HG03064 (cell line): Measurements from ENCODE around the gene LRPAP1.

Experiments used
- ATAC-seq: cut with Tn5 transposase; IDR thresholded peaks from one replicate; pipeline ENCODE4 v1.9.1; 2021; ENCODE audit warnings: low read depth; ENCODE audit not compliant: unreplicated experiment

Gene LRPAP1

GRCh38 chr4:3476341-3476747, 55.9 kb downstream of the LRPAP1 start:
- no peak for ATAC-seq

DNA sequence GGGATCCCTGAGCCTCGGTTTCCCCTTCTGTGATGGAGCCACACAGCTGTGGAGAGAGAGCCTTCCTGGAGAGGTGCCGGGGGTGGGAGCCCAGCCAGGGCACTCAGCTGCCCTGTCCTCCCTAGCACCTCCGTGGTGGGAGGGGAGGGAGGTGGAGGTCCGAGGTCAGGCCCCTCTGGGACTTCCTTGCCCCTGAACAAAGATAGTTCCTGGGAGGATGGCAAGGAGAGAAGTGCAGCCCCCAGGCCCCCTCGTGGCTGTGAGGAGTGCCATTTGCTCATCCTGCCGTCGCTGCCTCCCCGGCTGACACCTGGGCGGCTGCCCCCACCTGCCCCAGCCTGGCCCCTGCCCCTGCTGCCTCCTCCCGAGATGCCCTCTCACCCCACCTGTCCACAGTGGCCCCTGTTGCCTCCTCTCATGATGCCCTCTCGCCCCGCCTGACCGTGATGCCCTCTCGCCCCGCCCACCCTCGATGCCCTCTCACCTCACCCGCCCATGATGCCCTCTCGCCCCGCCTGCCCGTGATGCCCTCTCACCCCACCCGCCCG, 56.4 kb downstream of the LRPAP1 start:
- ATAC-seq, result no peak

GRCh38 chr4:3475041-3475712, 57.0 kb downstream of the LRPAP1 start:
- ATAC-seq, result no peak

GRCh38 chr4:3473996-3474765, 58.0 kb downstream of the LRPAP1 start:
- ATAC-seq, result no peak

- no peak for ATAC-seq
Observed at GRCh38 chr4:3473181-3473950, 58.9 kb downstream of the LRPAP1 start.

- ATAC-seq, result no peak
Observed at GRCh38 chr4:3472411-3473141, 59.6 kb downstream of the LRPAP1 start.

GRCh38 chr4:3471886-3472285, 60.3 kb downstream of the LRPAP1 start:
- no peak for ATAC-seq

GRCh38 chr4:3471098-3471760, 61.0 kb downstream of the LRPAP1 start:
- no peak for ATAC-seq

DNA sequence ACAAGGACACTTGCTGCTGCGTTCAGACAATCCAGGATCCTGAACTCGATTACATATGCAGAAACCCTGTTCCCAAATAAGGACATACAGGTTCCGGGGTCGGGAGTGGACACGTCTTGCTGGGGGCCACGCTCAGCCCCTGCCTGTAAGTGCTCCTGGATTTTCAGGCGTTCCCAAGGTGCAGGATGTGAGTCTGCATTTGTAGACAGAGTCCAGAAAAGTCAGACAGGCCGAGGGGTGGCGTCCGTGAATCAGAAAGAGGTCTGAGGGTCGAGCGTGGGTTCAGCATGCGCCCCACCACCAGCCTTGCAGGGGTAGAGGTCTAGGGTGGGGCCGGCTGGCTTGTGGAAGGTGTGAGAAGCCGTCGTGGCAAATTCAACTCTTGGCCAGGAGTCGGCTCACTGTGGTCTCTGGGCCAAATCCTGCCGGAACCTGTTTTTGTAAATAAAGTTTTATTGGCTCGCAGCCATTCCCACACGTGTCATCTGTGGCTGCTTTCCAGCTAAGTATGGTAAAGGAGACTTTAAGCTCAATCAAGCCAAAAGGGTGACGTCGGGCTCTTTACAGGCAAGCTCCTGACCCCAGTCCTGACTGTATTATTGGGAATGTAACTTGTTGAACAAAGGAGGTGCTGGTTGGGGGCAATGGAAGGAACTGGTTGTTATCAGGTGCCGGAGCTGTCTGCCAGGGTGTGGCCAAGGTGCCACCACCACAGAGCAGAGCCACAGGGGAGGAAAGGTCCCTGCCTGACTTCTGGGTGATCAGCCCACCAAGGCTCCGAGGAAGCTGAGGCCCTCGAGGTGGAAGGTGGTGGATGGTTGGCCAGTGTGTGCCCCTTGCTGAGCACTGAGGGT, 61.8 kb downstream of the LRPAP1 start:
- ATAC-seq, result no peak

DNA sequence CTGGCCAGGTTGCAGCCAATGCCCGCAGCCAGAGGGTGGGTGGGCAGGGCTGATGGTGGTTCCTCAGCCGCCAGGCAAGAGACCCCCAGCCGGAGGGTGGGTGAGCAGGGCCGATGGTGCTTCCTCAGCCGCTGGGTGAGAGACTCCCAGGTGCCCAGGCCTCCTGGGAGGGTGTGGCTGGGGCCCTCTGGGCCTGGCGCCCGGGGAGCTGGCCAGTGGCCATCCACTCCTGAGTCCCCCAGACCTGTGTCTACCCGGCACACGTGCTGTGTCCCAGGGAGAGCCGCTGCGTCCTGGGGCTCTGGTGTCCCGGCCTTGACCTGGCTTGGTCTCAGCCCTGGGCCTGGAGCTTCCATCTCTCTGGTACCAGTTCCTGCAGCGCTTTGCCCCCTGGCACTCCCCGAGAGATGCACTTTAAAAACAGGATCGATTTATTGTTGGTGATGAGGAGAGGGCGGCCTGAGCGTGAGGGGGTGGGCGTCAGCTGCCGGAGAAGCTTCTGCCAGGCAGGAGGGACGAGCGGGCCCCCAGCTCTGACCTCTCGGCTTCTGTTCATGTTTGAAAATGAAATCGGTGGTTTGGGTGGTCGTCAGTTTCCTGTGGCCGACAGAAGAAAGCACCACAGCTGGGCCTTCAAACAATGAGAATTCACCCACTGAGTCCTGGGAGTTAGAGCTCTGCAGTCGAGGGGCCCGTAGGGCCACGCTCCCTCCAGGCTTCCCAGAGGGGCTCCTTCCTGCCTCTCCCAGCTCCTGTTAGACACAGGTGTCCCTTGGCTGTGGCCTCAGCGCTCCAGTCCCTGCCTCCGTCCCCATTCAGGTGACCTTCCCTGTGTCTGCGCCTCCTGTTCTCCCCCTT, 62.6 kb downstream of the LRPAP1 start:
- no peak for ATAC-seq

DNA sequence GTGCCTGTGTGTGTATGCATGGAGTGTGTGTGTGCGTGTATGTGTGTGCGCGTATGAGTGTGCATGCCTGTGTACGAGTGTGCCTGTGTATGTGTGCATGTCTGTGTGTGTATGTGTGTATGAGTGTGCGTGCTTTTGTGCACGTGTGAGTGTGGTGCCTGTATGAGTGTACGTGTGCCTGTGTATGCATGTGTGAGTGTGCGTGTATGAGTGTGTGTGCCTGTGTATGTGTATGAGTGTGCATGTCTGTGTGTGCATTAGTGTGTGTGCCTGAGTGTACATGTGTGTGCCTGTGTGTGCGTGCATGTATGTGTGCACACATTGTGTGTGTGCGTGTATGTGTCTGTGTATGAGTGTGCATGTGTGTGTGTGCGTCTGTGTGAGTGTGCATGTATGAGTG, 63.4 kb downstream of the LRPAP1 start:
- ATAC-seq, result no peak

DNA sequence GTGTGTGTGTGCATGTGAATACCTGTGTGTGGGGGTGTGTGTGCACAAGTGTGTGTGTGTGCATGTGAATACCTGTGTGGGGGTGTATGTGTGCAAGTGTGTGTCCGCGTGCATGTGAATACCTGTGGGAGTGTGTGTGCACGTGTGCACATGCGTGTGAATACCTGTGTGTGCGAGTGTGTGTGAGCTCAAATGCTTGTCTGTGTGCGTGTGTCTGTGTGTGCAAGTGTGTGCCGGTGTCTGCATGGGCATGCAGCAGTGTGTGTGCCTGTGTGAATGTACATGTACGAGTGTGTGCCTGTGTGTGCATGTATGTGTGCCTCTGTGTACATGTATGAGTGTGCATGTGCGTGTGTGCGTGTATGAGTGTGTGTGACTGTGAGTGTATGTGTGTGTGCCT, 64.1 kb downstream of the LRPAP1 start:
- no peak for ATAC-seq

- no peak for ATAC-seq
Observed at GRCh38 chr4:3467601-3468031, 64.6 kb downstream of the LRPAP1 start.

- ATAC-seq, result no peak
Observed at GRCh38 chr4:3466691-3467600, 65.3 kb downstream of the LRPAP1 start.

DNA sequence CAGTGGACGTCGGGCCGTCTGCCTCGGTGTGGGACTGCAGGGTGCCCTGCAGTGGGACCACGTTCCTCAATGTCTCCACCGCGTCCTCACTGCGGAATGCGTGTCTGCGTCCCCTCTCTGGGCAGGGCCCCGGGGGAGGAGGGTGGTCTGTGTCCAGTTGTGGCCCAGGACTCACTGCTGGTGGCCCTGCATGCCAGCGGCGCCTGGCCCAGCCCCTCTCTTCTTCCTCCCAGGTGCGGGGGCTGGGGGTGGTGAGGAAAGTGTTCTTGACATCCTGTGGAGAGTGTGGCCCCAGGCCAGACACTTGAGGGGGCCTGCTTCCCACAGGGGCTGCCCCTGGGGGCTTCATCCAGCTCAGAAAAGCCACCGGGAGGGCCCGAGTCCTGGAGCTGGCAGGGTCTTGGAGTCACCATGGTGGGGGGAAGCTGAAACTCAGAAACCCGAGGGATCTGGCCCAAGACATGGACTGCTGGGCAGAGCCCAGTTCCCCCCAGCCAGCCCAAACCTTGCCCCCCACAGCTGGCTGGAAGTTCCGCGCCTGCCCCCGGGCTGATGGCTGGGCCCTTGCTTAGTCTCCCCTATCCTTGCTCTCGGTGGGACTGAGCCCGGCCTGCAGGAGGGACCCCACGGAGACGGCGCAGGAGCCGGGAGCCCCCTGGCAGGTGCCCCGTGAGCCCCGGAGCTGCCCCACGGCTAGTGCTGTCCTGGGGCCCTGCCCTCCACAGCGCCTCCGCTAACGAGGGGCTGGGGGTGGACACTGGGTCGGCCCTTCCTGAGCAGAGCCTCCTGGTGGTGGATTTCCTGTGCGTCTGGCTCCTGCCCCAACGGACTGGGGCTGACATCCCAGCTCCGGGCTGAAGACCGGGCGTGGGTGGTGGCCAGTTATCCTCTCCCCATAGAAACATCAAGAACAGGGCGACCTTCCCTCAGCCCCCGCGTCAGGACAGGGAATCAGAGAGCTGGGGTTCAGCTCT, 66.2 kb downstream of the LRPAP1 start:
- no peak for ATAC-seq
